HG02938 (cell line): ENCODE results near the gene APOBEC2.
"Not testable (repeated sequence)": the region's sequence is repeated elsewhere in the genome, so short reads cannot be mapped to it uniquely, and the experiment has no call there.

Experiments
- ATAC-seq: cut with Tn5 transposase; IDR thresholded peaks from one replicate; pipeline ENCODE4 v1.9.1; 2021; ENCODE audit warnings: mild to moderate bottlenecking, moderate library complexity; ENCODE audit not compliant: unreplicated experiment

The APOBEC2 gene

DNA sequence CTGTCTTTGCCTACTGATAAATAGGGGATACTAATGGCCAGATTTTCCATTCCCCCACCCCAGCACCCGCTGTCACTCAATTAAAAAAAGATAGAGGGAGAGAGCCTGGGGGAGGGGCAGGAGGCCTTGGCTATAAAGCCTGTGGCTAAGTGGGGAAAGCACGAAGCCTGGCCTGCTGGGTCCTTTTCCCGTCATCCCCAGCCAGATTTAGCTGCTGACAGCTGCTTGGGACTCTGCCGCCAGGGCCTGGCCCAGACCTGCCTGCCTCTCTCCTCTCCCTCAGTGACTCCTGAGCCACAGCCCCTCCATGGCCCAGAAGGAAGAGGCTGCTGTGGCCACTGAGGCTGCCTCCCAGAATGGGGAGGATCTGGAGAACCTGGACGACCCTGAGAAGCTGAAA, at the start of gene APOBEC2:
APOBEC2 (plus strand) TSS at position 162 of the 400 bp plus-strand sequence; CDS start at position 308, 146 bp downstream.
- ATAC-seq: no peak

DNA sequence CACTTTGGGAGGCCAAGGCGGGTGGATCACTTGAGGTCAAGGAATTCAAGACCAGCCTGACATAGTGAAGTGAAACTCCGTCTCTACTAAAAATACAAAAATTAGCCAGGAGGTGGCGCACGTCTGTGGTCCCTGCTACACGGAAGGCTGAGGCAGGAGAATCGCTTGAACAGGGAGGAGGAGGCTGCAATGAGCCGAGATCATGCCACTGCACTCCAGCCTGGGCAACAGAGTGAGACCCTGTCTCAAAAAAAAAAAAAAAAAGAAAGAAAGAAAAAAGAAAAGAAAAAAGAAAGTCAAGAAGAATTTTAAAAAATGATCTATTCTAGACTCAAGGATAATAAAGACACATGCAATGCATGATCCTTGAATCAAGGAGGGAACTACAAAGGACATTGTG, 46.8 kb upstream of the APOBEC2 start:
- not testable (repeated sequence) for ATAC-seq

DNA sequence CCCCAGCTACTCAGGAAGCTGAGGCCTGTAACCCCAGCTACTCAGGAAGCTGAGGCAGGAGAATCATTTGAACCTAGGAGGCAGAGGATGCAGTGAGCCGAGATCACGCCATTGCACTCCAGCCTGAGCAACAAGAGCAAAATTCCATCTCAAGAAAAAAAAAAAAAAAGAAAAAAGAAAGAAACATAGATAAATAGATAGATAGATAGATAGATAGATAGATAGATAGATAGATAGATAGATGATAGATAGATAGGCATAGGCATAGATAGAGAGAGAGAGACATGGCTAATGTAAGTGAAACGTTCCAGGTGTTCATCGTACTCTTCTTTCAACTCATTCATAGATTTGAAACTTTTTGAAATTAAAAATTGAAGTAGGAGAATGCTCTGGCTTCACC, 46.0 kb upstream of the APOBEC2 start:
- not testable (repeated sequence) for ATAC-seq

DNA sequence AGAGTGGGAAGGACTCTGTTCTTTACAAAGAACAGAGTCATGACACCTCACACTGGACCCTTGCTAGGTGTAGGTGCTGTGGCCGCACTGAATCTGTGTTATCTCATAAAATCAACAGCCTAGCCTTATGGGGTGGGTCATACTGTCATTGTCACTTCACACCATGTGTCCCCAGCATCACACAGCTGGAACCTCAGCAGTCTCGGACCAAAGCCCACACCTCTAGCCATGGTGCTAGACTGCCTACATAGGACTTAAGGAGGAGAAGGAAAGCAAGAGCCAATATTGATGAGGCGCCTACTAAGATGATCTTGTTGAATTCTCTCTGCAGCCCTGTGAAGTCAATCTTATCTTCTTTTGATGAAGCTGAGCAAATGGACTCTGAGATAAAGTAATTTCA, 45.0 kb upstream of the APOBEC2 start:
- ATAC-seq: no peak

DNA sequence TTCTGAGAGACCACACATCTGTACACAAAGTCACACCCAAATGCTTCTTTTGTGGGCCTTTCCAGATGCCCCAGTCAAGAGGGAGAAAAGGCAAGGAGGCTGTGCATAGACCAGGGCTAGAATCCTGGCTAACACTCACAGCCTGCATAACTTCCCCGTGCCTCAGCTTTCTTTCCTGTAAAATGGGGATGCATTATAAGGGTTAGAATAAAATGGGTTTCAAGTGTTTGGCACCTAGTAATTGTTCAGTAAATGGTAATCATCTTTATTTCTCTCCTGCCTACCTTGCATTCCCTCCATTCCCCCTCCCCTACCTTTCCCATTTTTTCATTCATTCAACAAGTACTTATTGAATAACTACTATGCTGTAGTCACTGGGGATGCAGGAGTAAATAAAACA, 43.3 kb upstream of the APOBEC2 start:
- no peak for ATAC-seq

DNA sequence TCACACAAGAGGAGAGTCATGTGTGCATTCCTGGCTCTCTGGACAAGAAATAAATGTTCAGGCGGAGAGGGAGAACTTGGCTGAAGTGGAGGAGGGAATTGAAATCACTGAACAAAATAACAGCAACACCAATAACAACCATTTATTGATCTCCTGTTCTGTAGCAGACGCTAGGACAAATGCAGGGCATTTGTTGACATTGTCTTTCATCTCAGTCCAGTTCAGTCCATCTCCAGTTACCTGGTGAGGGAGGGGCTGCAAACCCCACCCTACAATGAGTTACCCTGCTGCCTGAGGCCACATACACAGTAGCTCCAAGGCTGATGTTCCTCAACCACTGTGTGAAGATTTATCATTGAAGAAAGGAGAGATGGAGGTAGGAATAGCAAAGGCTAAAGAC, 41.3 kb upstream of the APOBEC2 start:
- ATAC-seq: no peak

DNA sequence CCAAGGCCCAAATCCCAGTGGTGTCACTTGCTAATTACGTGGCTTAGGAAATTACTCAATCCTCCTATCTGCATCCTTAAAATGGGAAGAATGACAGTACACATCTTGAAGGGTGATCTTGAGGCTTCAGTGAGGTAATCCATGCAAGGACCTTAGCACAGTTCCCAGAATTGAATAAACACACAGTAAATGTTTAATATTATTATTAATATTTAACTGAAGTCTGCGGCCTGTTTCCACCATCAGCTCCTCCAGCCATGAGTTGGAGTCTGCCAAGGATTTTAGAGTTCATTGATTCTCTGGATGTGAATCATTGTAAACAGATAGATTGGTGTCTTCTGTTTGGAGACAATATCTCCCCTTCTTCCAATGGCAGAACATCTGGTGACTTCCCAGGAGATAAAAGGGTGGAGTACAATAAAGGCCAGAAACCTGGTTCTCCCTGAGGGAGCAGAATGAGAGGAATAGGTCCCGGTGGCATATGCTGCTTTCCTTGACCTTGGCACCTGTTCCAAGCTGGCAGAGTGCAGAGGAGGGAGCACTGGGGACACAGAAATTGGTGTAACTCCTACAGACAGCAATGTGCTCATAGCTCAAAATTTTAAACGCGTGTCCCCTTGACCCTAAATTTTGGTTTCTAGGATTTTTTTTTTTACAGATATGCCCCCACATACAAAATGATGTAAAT, 39.4 kb upstream of the APOBEC2 start:
- ATAC-seq: no peak

DNA sequence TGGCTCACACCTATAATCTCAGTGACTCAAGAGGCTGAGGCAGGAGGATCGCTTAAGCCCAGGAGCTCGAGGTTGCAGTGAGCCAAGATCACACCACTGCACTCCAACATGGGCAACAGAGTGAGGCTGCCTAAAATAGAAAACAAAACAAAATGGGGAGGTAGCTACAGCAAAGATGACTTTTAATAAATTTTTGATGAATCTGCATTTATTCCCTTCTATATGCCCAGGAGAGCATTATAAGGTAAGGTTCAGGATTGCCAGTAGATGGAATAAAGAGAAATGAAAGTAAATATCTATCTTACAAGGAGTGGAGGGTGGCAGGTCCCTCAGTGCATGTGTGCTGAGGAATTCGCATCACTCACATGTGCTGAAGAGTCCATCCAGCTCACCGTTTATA, 38.2 kb upstream of the APOBEC2 start:
- no peak for ATAC-seq

DNA sequence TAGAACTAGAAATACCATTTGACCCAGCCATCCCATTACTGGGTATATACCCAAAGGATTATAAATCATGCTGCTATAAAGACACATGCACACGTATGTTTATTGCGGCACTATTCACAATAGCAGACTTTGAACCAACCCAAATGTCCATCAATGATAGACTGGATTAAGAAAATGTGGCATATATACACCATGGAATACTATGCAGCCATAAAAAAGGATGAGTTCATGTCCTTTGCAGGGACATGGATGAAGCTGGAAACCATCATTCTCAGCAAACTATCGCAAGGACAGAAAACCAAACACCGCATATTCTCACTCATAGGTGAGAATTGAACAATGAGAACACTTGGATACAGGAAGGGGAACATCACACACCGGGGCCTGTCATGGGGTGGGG, 37.1 kb upstream of the APOBEC2 start:
- ATAC-seq: not testable (repeated sequence)

DNA sequence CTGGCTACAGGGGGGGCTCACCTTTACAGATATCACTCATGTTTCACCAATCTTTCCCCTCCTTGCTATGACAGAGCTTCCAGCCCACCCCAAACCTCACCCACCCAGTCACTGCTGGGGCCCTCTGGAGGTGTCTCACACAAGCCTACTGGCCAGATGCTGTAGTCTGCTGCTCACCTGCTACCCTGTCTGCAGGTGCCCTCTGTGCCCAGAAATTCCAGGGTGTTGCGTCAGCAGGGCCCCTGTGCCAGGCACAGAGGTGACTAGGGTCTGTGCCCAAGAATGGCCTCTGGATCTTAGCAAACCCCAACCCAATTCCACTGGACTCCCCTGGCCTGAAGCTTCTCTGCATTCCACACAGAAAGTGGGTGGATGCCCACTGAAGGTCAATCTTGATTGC, 35.3 kb upstream of the APOBEC2 start:
- ATAC-seq: no peak

DNA sequence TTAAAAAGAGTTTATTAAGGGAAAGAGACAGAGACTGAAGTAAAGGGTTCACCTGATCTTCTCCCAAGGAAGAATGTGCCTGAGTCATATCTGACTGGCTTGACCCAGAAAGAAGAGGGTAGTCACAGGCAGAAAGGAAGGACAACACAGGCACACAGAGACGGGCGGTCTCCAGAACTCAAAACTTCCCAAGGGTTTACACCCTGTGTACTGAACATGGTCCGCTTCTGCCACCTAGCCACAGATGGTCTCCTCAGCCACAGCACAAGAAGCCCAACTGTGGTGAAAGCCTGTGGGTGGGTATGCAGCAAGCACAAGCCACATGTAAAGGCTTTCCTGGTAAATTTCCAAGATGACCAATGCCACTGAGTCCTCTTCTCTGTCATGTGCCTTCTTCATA, 31.2 kb upstream of the APOBEC2 start:
- no peak for ATAC-seq

DNA sequence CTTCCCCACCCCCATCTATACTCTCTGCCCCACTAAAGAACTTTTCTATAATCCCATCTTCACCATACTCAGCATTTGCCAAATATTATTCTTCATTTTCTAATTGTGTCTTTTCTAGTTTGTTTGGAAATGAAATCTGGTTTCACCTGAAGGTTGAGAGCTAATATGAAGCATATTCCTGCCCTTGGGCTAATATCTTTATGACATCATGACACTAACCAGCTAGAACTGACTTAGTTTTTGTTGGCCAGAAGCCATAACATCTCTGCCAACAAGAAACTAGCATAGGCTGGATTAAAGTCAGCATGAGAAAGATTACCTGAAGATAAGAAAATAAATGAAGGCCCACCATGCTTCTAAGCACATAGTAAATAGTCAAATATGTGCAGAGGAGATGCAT, 30.7 kb upstream of the APOBEC2 start:
- ATAC-seq: no peak

DNA sequence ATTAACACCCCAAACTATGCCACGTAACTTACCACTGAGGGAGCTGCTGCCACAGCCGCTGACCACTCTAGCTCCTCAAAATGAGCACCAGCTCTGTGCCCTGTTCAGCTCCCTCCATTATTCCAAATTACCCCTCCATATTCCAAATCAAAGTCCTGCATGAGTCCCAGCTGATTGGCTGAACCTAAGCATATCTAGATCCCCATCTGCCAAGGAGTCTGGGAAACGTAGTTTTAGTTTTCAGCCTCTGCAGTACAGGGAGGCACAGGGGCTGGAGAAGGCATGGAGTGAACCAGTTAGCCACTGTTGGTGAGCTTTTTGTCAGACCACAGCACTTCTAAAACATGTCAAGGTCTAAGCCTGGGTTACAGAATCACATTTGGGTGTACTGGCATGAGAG, 29.9 kb upstream of the APOBEC2 start:
- no peak for ATAC-seq

DNA sequence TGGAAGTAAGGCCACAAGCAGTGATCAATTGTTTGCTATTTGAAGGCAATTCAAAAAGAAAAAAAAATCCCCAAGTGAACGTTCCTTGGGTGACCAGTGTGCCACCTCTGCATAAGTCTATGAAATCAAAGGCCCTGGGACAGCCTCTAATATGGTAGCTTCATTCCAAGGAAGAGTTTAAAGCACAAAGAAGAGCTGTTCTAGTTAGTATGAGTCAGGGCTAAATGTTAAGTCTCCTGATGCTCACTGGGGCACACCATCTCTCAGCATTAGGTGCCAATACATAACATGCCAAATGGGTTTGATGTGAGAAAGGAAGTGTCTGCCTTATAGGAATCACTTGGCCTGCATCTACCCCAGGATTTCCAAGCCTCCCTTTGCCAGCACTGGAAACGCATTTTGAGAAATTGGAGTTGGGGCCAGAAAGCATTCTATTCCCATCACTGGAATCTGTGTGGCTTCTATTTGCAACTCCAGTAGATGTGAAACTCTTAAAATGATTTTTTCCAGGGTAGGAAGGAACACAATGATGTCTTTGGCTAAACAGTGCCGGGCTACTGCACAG, 27.0 kb upstream of the APOBEC2 start:
- ATAC-seq: no peak

DNA sequence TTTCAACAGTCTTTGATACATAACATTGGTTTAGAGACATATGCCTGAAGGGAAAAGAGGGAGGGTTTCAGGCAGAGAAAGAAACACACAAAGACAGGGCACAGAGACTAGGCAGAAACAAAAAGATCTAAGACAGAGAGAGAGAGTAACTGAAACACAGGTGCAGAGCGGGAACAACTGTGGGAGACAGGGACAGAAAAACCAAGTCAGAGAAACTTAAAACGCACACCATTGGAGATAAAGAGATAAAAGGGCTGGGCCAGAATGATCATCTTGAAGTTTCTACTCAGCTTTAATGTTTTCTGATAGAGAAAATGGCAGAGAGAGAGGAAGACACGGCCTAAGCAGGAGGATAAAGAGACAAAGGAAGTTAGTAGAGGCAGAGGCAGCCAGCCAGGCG, 25.8 kb upstream of the APOBEC2 start:
- no peak for ATAC-seq

DNA sequence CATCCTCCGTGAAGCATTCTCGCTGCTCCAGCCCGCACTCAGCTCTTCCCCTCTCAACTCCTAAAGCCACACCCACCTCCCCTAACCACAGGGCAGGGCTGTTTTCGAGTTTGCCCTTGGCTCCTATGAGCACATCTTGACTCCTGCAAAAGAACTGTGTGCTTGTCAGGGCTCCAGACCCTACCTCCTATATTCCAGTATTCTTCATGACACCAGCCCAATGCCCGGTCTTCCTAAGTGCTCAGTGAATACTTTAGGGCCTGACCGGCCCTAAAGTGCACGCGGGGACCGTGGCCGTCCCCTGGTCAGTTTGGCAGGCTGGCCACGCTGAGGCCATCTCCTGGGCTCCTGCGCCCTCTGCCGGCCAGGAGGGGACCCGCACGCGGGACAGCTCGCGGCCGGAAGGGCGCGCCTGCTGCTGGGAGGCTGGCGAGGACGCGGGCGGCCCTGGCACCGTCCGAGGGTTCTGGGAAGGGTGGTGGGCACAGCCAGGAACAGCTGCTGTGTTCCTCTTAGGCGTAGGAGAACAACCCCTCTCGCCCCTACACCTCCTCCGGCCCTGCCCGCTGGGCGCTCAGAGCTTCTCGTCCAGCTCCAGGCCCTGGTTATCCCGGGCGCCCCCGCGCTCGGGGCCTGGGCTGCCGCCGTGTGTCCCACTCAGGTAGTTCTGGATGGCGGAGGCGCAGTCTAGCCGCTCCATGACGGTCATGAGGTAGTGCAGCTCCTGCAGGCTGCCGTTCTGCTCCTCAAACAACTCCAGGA, 25.0 kb upstream of the APOBEC2 start:
- peak; percentile 75 for ATAC-seq

DNA sequence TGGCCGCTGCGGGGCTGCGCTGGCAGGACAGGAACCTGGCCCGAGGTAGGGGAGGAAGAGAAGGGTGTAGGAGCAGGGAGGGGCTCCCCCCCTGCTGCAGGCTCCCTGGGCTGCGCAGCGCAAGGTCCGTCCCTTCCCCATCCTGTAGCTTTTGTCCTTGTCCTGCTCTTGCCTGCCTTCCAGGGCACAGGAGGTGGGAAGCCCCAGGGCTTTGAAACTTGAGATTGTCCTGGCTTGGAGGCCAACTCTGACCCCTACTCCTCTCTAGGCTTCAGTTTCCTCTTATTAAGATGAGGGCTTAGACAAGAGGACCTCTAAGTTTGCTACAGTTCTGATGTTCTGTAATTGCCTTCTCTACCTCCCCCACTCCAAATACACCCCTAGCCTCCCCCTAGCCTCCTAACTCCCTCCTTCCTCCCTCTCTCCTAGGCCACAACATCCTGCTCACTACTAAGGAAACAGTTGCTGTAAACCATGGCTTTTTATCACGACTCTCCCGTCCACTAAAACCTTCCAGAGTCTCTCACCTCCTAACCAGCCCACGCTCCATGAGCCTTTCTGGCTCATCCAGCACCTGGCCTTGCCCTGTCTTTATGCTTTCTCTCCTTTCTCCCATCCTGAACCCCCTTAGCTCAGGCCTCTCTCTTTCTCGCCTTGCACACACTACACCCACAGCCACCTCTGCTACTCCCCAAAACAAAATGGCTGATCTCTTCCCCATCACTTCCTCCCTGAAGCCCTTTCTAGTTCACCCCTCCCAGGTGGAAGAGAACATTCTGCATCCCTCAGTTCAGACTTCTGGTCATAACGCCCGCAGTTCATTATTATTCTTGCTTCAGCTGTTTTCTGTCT, 24.2 kb upstream of the APOBEC2 start:
- peak; percentile 24 for ATAC-seq

DNA sequence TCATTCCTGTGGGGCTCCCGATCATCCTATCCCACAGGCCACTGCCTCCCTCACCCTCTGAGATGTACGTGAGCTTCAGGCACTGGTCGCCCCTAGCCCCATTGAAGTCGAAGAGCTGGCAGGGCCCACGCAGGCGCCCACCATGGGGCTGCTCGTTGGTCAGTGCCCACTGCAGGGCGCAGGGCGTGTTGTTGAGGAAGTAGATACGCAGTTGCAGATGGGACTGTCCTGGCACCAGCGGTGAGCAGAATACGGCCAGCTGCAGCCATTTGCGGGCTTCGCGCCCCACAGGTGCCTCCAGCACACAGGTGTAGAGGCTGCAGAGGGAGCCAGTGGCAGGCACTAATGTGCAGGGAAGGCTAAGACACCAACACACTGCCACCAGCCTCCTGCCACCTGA, 20.2 kb upstream of the APOBEC2 start:
- no peak for ATAC-seq

DNA sequence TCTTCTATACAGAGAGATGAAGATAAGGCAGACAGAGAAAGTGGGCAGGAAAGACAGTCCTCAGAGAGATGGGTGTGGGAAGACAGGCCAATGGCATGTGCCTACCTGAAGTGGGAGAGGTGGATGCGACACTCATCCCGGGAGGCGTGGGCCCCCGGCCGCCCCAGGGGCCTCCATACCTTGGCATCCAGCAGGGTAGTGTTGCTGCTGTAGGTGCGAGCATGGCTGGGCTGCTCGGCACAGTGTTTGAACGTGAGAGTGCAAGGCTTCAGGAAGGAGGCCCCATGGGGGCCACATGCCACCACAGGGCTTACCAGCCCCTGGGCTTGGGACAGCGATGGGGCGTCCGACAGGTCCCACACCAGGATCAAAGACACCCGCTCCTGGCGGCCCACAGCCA, 19.2 kb upstream of the APOBEC2 start:
- ATAC-seq: no peak

DNA sequence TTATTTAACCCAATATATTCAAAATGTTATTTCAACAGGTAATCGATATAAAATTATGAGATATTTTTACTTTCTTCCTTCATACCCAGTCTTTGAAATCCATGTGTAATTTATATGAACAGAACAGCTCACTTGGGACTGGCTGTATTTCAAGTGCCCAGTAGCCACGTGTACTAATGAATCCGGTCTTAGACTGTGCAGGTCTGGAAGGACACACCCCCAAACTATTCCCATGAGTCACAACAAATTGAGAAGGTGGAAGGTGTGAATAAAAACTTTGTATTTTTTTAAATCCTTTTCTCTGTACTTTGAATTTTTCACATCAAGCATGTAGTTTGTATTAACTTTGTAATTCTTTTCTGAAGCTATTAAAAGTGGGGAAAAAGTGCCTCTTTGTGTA, 16.8 kb upstream of the APOBEC2 start:
- ATAC-seq: no peak

DNA sequence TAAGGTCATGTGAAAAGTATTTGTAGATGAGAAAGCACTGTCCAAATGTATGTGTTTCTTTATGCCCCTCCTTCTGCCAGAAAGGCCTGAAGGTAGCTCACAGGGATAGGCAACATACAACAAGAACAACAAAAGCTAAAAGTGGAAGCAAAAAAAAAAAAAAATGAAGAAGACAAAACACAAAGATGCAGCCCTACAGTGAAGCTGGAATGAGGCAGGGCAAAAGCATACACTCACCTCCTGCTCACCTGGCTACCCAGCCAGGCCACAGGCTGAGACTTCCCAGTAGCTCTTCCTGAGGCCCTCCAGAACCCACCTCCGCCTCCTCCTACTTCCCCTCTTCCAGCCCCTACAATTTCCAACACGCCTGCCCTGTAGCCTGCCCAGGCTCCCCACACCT, 16.4 kb upstream of the APOBEC2 start:
- no peak for ATAC-seq
